Ishikawa (cell line): ENCODE measurements around the gene KIR3DL1.

Experiments
- CREB1 ChIP-seq: IDR thresholded peaks from 2 replicates; pipeline ENCODE4 v1.6.1; 2012; ENCODE audit warnings: low read depth
- EP300 ChIP-seq: IDR thresholded peaks from 2 replicates; pipeline ENCODE4 v1.6.1; 2012; ENCODE audit warnings: borderline replicate concordance
- FOXM1 ChIP-seq: IDR thresholded peaks from 2 replicates; pipeline ENCODE4 v1.6.1; 2012; ENCODE audit warnings: low read depth, borderline replicate concordance
- RAD21 ChIP-seq: IDR thresholded peaks from 2 replicates; pipeline ENCODE4 v1.6.1; 2012; ENCODE audit warnings: low read depth
- USF1 ChIP-seq: IDR thresholded peaks from 2 replicates; pipeline ENCODE4 v1.6.1; 2012
- TF ChIP-seq, protein P1 (sequence below): IDR thresholded peaks from 2 replicates; pipeline ENCODE4 v1.6.1; 2012
- TF ChIP-seq, protein P2 (sequence below): IDR thresholded peaks from 2 replicates; pipeline ENCODE4 v1.6.1; 2012; ENCODE audit warnings: low read depth, mild to moderate bottlenecking

DNA sequence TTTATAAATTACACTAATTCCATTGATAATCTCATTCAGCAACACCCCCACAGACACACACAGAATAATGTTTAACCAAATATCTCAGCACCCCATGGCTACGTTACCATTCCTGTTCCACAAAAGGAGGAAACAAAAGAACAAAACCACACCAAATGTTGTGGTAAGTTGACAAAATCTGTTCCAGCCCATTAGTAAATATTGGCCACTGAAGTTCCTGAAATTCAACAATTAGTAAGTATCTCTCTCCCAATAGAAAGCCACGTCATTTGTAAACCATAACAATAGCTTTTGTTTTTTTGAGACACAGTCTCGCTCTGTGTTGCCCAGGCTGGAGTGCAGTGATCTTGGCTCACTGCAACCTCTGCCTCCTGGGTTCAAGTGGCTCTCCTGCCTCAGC is 55.4 kb downstream of the KIR3DL1 start:
- TF ChIP-seq CREB1 = no peak
- TF ChIP-seq, protein P1, sequence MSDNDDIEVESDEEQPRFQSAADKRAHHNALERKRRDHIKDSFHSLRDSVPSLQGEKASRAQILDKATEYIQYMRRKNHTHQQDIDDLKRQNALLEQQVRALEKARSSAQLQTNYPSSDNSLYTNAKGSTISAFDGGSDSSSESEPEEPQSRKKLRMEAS = no peak
- no peak for TF ChIP-seq USF1
- TF ChIP-seq RAD21 = no peak
- TF ChIP-seq, protein P2, sequence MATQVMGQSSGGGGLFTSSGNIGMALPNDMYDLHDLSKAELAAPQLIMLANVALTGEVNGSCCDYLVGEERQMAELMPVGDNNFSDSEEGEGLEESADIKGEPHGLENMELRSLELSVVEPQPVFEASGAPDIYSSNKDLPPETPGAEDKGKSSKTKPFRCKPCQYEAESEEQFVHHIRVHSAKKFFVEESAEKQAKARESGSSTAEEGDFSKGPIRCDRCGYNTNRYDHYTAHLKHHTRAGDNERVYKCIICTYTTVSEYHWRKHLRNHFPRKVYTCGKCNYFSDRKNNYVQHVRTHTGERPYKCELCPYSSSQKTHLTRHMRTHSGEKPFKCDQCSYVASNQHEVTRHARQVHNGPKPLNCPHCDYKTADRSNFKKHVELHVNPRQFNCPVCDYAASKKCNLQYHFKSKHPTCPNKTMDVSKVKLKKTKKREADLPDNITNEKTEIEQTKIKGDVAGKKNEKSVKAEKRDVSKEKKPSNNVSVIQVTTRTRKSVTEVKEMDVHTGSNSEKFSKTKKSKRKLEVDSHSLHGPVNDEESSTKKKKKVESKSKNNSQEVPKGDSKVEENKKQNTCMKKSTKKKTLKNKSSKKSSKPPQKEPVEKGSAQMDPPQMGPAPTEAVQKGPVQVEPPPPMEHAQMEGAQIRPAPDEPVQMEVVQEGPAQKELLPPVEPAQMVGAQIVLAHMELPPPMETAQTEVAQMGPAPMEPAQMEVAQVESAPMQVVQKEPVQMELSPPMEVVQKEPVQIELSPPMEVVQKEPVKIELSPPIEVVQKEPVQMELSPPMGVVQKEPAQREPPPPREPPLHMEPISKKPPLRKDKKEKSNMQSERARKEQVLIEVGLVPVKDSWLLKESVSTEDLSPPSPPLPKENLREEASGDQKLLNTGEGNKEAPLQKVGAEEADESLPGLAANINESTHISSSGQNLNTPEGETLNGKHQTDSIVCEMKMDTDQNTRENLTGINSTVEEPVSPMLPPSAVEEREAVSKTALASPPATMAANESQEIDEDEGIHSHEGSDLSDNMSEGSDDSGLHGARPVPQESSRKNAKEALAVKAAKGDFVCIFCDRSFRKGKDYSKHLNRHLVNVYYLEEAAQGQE = no peak
- TF ChIP-seq FOXM1 = no peak
- no peak for TF ChIP-seq EP300
